Activated CD8-positive, alpha-beta T cell treated with anti-CD3 and anti-CD28 coated beads, Interleukin-2, amount 10 ng/mL, durations not matched to agents 7 days and 5 days (primary cell): ENCODE data around the gene GABARAP. TPM values are rescaled to one million over a fixed set of nuclear protein-coding genes. Genes with fewer than 3 reads are reported as not detected.

Experiments used
- ATAC-seq: fragments of 150-1000 bp; cut with Tn5 transposase; one replicate; pipeline ENCODE4 v1.10.0; 2021; ENCODE audit warnings: moderate library complexity
- CTCF ChIA-PET: fragments of 350-600 bp; sonication (Branson Sonifier 250); formaldehyde crosslinking; loops from one replicate; lab custom pipeline; 2021; ENCODE audit warnings: antibody characterized with exemption; lab: Charles Lee
- POLR2A ChIA-PET: fragments of 350-600 bp; sonication (Branson Sonifier 250); formaldehyde crosslinking; loops from one replicate; lab custom pipeline; 2021; ENCODE audit warnings: antibody characterized with exemption; lab: Charles Lee
- DNase-seq: peaks from one replicate; pipeline ENCODE4 v3.0.0-alpha.2; 2020
- H3K27ac Mint-ChIP-seq: one replicate; pipeline ENCODE4 v1.8.0; 2021; ENCODE audit warnings: mild to moderate bottlenecking, mixed read lengths
- H3K27me3 Mint-ChIP-seq: one replicate; pipeline ENCODE4 v1.8.0; 2021; ENCODE audit warnings: low read depth, mixed read lengths
- H3K36me3 Mint-ChIP-seq: one replicate; pipeline ENCODE4 v1.8.0; 2021; ENCODE audit warnings: low read depth, mixed read lengths
- H3K4me1 Mint-ChIP-seq: one replicate; pipeline ENCODE4 v1.8.0; 2021; ENCODE audit warnings: low read depth, mixed read lengths
- H3K4me3 Mint-ChIP-seq: one replicate; pipeline ENCODE4 v1.8.0; 2021; ENCODE audit warnings: mild to moderate bottlenecking, mixed read lengths
- H3K9me3 Mint-ChIP-seq: one replicate; pipeline ENCODE4 v1.8.0; 2022; ENCODE audit warnings: mixed read lengths; ENCODE audit not compliant: insufficient read depth
- total RNA-seq, 2 experiments: library from RNA; stranded (reverse); gene quantifications; one replicate each; pipeline ENCODE4 v1.2.3, GENCODE V29; 2021

Gene GABARAP
- total RNA-seq, 2 experiments from 2014 or later = 203 to 227 TPM

DNA sequence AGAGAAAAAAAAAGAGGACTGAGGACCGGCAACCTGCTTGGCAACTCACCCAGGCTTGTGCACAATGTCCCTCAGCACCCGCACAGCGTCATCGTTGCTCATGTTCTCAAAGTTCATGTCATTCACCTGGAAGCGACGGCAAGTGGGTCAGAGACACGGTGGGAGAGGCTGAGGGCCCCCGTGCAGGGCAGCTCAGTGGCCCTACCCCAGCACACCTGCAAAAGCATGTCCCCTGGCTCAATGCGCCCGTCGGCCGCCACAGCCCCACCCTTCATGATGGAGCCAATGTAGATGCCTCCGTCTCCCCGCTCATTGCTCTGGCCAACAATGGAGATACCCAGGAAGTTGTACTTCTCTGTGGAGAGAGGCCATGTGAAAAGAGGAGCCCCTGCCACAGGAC is 13.3 kb downstream of the GABARAP start:
- Mint-ChIP-seq H3K27me3 (no peaks in the 10 kb centered on the region), H3K36me3 (peaks cover 42% of the 10 kb centered on the region), H3K27ac (no peak overlapping the region), H3K9me3 (no peaks in the 10 kb centered on the region), H3K4me3 (no peak overlapping the region), H3K4me1 (peaks cover 19% of the 10 kb centered on the region)
- POLR2A ChIA-PET = no interaction called here
- no peak for DNase-seq
- CTCF ChIA-PET = interaction anchor here (0.9 kb wide), 1 partner anchor 8 kb away, joined by 4 read pairs; no protein-coding TSS in a partner anchor
- ATAC-seq = no peak

DNA sequence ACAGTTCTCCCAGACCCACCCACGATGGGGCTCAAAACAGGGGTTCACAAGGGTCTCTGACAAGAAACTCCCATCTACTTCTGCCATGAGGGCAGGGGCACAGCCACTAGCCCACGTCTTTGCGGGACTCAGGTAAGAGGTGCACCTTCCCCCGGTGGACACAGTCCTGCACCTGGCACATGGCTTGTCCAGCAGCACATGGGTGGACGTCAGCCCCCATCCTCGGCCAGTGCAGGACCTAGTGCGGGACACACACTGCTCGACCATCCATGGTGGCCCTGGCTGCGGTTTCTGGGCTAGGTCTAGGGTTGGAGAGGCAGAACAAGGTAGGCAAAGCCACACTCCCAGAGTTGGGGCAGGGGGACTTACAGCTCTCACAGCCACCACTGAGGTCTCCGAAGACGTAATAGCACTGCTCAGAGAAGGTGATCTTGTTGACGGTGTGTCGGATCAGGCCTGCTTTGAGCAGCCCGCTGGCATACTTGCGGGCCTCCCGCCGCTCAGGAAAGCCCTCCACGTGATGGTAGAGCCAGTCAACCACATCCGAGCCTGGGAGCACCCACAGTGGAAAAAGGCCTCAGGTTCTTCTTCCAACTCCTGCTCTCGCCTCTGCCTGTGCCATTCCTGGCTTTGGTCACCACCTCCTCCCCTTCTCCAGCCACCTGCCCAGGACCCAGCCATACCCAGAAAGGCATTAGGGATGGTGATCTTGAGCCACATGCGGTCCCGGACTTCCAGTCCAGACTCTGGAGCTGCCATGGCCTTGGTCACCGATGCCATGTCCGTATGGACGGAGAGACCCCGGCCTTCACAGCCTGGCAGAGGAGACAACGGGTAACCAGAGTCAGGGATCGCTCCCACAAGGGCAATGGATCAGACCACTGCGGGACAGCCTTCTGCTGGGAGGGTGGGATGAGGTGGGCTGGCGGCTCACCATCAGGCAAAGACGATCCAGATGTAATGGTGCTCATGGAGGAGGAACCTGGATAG is 15.2 kb downstream of the GABARAP start:
- ChIA-PET POLR2A (no interaction called here), CTCF (no interaction called here)
- H3K27ac Mint-ChIP-seq = no peak overlapping the region
- no peak for DNase-seq
- no peaks in the 10 kb centered on the region for H3K9me3 Mint-ChIP-seq
- no peak overlapping the region for H3K4me3 Mint-ChIP-seq
- H3K27me3 Mint-ChIP-seq = no peaks in the 10 kb centered on the region
- H3K36me3 Mint-ChIP-seq = peaks cover 44% of the 10 kb centered on the region
- peaks cover 4% of the 10 kb centered on the region for H3K4me1 Mint-ChIP-seq
- no peak for ATAC-seq

DNA sequence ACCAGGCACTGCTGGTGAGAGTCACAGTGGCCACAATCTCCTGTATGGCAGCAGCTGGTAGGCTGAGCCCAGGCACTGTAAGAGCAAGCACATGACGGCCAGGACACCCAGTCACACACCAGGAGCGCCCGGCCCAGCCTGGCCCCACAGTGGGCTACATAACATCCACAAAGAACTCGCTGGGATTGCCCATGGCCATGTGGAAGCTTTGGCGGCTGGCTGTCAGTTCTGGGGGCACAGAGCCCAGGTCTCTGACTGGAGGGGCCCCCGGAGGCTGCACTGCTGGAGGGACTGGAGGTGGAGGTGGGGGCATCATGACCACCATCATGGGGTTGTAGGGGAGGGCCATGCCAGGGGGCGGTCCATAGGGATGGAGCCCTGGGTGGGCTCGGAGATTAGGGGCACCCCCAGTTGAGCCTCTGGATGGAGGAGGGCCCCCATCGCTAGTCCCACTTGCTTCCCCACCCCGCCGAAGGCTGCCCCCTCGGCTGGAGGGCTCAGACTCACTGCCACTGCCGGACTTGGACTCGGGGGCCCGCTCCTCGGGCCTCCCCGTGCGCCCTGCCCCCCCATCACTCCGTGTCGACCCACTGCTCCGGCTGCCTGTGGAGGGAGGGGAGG is 16.4 kb downstream of the GABARAP start:
- H3K9me3 Mint-ChIP-seq = no peaks in the 10 kb centered on the region
- no peak overlapping the region for H3K27ac Mint-ChIP-seq
- H3K27me3 Mint-ChIP-seq = no peaks in the 10 kb centered on the region
- DNase-seq (no peak), ATAC-seq (no peak)
- peaks cover 52% of the 10 kb centered on the region for H3K36me3 Mint-ChIP-seq
- peaks cover 11% of the 10 kb centered on the region for H3K4me1 Mint-ChIP-seq
- CTCF ChIA-PET = no interaction called here
- POLR2A ChIA-PET = no interaction called here
- no peak overlapping the region for H3K4me3 Mint-ChIP-seq

DNA sequence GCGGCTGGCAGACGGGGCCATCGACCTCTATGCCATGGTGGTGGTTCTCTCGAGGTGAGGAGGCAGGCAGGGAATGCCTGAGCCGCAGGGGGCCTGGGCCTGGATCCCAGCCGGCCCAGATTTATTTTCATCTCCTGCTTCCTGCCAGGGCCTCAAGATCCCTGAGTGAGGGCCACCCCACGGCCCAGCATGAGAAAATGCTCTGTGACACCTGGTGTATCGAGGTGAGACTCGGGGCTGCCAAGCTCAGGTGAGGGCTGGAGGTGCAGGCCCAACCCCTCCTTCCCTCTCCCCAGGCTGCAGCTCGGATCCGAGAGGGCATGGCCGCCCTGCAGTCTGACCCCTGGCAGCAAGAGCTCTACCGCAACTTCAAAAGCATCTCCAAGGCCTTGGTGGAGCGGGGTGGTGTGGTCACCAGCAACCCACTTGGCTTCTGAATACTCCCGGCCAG is 17.6 kb downstream of the GABARAP start:
- H3K27ac Mint-ChIP-seq = no peak overlapping the region
- H3K27me3 Mint-ChIP-seq = no peaks in the 10 kb centered on the region
- H3K4me1 Mint-ChIP-seq = peaks cover 16% of the 10 kb centered on the region
- ATAC-seq (no peak), DNase-seq (no peak)
- POLR2A ChIA-PET = interaction anchor here (5.4 kb wide), 1 partner anchor 14 kb away, joined by 35 read pairs; the partner anchor contains the start of gene PHF23
- CTCF ChIA-PET = no interaction called here
- no peak overlapping the region for H3K4me3 Mint-ChIP-seq
- no peaks in the 10 kb centered on the region for H3K9me3 Mint-ChIP-seq
- H3K36me3 Mint-ChIP-seq = peaks cover 52% of the 10 kb centered on the region

GRCh38 chr17:7224110-7224509 is 18.1 kb downstream of the GABARAP start:
- H3K4me1 Mint-ChIP-seq = peaks cover 22% of the 10 kb centered on the region
- ChIA-PET CTCF (no interaction called here), POLR2A (interaction anchor here (1.5 to 5.4 kb wide), 2 partner anchors 14 to 19 kb away, joined by 4 to 35 read pairs; partner anchors contain the start of genes GABARAP and PHF23)
- H3K27ac Mint-ChIP-seq = no peak overlapping the region
- peaks cover 46% of the 10 kb centered on the region for H3K36me3 Mint-ChIP-seq
- H3K27me3 Mint-ChIP-seq = no peaks in the 10 kb centered on the region
- H3K9me3 Mint-ChIP-seq = no peaks in the 10 kb centered on the region
- no peak for DNase-seq
- no peak for ATAC-seq
- no peak overlapping the region for H3K4me3 Mint-ChIP-seq

DNA sequence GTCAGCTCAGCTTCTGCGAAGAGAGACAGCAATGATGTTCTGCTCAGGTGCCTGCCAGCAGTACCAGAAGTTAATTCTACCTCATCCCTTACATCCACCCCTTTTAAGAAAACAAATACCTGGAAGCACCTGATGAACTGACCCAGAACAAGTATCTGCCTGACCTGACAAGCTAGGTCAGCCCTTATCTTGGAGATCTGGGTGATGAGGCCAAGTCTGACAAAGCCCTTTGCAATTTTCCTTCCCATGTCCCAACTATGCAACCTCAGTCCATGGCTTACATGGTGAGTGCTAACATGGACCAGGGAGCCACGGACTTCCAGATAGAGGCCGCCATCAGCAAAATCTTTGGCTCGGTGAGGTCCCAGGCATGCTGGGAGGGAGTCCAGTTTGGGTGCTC is 18.9 kb downstream of the GABARAP start:
- Mint-ChIP-seq H3K9me3 (no peaks in the 10 kb centered on the region), H3K4me3 (no peak overlapping the region), H3K4me1 (peaks cover 29% of the 10 kb centered on the region), H3K36me3 (peaks cover 44% of the 10 kb centered on the region), H3K27me3 (no peaks in the 10 kb centered on the region), H3K27ac (no peak overlapping the region)
- POLR2A ChIA-PET = interaction anchor here (1.5 to 5.4 kb wide), 2 partner anchors 15 to 19 kb away, joined by 4 to 35 read pairs; partner anchors contain the start of genes GABARAP and PHF23
- CTCF ChIA-PET = interaction anchor here (4.5 kb wide), 1 partner anchor 73 kb away, joined by 37 read pairs; no protein-coding TSS in a partner anchor
- no peak for ATAC-seq
- no peak for DNase-seq

GRCh38 chr17:7222972-7223292 is 19.3 kb downstream of the GABARAP start:
- H3K4me1 Mint-ChIP-seq = peaks cover 33% of the 10 kb centered on the region
- POLR2A ChIA-PET = interaction anchor here (1.5 to 5.4 kb wide), 2 partner anchors 15 to 20 kb away, joined by 4 to 35 read pairs; partner anchors contain the start of genes GABARAP and PHF23
- H3K4me3 Mint-ChIP-seq = no peak overlapping the region
- CTCF ChIA-PET = interaction anchor here (4.5 kb wide), 1 partner anchor 73 kb away, joined by 37 read pairs; no protein-coding TSS in a partner anchor
- H3K27ac Mint-ChIP-seq = no peak overlapping the region
- no peaks in the 10 kb centered on the region for H3K9me3 Mint-ChIP-seq
- no peaks in the 10 kb centered on the region for H3K27me3 Mint-ChIP-seq
- DNase-seq = no peak
- peaks cover 40% of the 10 kb centered on the region for H3K36me3 Mint-ChIP-seq
- ATAC-seq = no peak

GRCh38 chr17:7222093-7222971 is 19.9 kb downstream of the GABARAP start:
- Mint-ChIP-seq H3K4me3 (no peak overlapping the region), H3K27ac (peak overlapping the region; percentile 46), H3K27me3 (no peaks in the 10 kb centered on the region), H3K4me1 (peaks cover 38% of the 10 kb centered on the region), H3K36me3 (peaks cover 37% of the 10 kb centered on the region), H3K9me3 (no peaks in the 10 kb centered on the region)
- DNase-seq (no peak), ATAC-seq (no peak)
- ChIA-PET CTCF (interaction anchor here (1.2 to 4.5 kb wide), 4 partner anchors 12 to 74 kb away, joined by 5 to 37 read pairs (median 30); partner anchors contain the start of genes DVL2 and PHF23), POLR2A (interaction anchor here (5.4 kb wide), 1 partner anchor 16 kb away, joined by 35 read pairs; the partner anchor contains the start of gene PHF23)

DNA sequence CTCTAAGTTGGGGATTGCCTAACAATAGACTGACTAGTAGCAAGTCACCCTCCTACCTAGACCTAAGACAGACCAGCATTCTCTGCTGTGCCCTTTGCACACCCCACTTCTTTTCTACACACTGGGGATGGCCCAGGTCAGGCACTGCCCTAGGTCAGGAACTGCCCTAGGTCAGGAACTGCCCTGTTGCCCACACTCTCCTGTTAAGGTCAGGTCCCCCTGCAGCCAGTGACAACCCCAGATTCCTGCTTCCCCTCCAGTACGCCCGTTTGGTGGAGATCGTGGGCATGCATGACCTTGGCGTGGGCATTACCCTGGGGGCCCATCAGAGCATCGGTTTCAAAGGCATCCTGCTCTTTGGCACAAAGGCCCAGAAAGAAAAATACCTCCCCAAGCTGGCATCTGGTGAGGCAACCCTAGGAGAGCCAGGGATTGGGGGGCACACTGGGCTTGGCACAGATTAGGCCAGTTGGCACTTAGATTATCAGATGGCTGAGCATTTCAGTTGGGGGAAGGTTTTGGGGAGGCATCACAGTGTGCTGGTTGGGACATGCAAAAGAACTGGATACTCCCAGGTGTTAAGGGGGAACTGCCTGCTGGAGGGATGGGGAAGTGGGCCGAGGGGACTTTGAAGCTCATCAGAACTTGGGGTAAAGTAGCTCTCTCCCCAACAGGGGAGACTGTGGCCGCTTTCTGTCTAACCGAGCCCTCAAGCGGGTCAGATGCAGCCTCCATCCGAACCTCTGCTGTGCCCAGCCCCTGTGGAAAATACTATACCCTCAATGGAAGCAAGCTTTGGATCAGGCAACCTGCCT is 20.8 kb downstream of the GABARAP start:
- peaks cover 42% of the 10 kb centered on the region for H3K4me1 Mint-ChIP-seq
- POLR2A ChIA-PET = interaction anchor here (0.8 to 5.4 kb wide), 7 partner anchors 8 to 176 kb away, joined by 3 to 35 read pairs (median 6); partner anchors contain the start of genes CTDNEP1, DVL2, ELP5 and GABARAP
- peaks cover 35% of the 10 kb centered on the region for H3K36me3 Mint-ChIP-seq

More for the DNA sequence above, 20.8 kb downstream of the GABARAP start:
- Mint-ChIP-seq H3K27ac (peak overlapping the region; percentile 95), H3K27me3 (no peaks in the 10 kb centered on the region), H3K4me3 (peak overlapping the region; percentile 96), H3K9me3 (no peaks in the 10 kb centered on the region)
- ATAC-seq = no peak
- CTCF ChIA-PET = interaction anchor here (0.8 to 4.5 kb wide), 17 partner anchors 8 to 466 kb away, joined by 3 to 37 read pairs (median 5); partner anchors contain the start of genes DVL2, PHF23 and TP53
- no peak for DNase-seq
